Measurements from ENCODE around the gene TRABD2B.

Gene TRABD2B

DNA sequence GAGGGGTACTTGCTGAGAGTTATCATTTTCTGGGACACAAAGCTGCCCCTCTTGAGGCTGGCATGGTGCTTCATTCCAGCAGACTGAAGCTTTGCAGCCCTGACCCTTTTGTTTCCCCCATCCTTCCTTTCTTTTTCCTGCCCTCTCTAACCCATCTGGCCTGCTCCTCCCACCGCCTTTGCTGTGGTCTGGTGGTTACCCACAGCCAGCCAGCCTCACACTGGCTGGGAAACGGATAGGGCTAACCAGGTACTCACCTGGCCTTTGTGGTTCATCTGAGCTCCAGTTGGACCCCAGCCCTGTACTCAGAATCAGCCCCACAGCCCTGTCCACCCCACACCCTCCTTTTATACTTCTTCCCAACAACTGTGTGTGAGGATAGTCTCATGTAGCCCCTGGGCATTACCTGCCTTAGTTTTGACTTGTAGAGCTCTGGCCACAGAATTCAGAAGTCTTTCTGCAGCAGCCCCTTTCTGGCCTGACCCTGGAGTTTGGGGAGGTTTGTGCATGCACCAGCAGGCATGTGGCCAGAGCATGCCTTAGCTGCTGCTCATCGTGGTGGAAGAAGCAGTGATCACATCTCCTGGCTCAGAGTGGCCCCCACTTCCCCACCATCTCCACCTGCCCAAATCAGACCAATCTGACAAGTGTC is 138.0 kb downstream of the TRABD2B start:
- DNase-seq (ENCODE audit: insufficient read length, low spot score) = no peak
- TF ChIP-seq POLR2A (IDR thresholded peaks at IDR 0.05; ENCODE audit: low read depth, low read length) = no peak
- FAIRE-seq = no peak

DNA sequence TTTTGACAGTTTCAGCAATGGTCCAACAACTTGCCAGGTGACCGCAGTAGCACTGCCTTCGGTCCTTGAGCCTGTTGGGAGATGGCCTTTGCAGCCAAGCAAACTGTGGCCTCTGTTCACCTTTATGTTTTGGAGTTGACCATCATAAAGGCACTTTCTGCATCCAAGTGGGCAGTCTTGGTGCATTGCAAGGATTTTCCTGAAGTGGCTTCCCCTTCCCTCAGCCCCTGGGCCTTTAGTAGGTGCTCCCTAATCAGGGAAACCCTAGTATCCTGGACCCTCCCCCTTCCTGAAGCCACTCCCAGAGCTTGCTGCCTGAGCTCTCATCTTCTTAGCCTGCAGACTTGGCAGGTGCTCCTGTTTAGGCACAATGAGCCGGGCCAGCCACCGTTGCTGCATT is 140.2 kb downstream of the TRABD2B start:
- TF ChIP-seq POLR2A (IDR thresholded peaks at IDR 0.05; ENCODE audit: low read depth, low read length) = no peak
- no peak for FAIRE-seq

DNA sequence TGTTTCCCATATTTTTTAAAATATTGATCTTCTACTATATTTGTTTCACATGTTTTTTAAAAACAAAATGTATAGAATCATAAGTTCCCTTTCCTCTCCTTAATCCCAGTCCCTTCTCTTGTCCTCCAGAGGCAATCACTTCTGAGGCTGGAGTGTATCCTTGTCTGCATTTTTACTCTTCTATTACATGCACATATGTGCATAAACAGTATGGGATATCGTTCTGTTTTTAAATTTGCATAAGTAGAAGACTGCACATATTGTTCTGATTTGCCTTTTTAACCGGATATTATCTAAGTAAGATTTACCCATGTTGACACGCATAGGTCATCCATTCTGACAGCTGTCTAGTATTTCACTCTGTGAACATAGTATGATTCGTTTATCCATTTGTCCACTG is 142.0 kb downstream of the TRABD2B start:
- no peak for TF ChIP-seq POLR2A (IDR thresholded peaks at IDR 0.05; ENCODE audit: low read depth, low read length)
- DNase-seq (ENCODE audit: insufficient read length, low spot score) (no peak), FAIRE-seq (no peak)

More for the DNA sequence above, 140.2 kb downstream of the TRABD2B start:
- DNase-seq (ENCODE audit: insufficient read length, low spot score) = no peak

DNA sequence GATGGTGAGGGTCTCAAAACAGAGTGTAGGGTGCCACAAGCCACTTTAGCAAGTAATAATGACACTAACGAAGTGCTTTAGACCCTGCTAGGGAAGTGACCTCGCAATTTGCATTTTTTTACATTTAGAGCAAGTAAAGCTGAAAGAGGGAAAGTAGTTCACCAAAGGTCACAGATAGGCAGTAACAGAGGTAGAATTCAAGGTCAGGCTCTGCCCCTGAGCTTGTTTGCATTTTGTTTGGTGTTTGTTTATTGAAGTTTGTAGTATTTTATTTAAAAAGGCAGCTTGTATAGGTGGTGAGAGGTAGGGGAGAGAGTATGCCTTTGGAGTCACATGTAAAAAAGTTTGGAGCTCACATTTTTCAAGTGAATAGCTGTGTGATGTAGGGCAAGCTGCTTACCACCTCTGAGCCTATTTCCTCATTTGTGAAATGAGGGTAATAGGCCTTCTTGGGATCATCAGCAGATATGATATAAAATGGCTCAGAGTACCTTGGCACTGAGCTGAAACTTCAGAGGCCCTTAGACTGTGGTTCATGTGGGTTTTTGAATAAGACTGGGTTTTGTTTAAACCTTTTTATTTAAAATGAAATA is 142.5 kb downstream of the TRABD2B start:
- no peak for TF ChIP-seq POLR2A (IDR thresholded peaks at IDR 0.05; ENCODE audit: low read depth, low read length)
- FAIRE-seq (no peak), DNase-seq (ENCODE audit: insufficient read length, low spot score) (no peak)

DNA sequence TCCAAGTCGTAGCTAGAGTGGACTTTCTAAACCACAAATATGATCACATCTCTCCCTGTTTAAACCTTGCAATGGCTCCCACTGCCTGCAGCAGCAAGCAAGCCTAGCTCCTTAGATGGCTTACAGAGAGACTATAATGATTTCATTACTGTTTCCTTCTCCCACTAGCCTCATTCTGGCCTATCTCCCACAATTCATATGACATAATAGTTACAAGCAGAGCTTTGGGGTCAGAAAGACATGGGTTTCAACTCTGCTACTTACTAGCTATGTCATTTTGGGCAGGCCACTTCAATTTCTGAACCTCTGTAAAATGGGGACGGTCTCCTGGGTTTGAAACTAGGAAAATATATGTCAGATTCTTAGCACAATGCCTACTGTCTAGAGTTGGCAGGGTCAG is 143.3 kb downstream of the TRABD2B start:
- TF ChIP-seq POLR2A (IDR thresholded peaks at IDR 0.05; ENCODE audit: low read depth, low read length) = no peak
- FAIRE-seq = no peak
- DNase-seq (ENCODE audit: insufficient read length, low spot score) = no peak

DNA sequence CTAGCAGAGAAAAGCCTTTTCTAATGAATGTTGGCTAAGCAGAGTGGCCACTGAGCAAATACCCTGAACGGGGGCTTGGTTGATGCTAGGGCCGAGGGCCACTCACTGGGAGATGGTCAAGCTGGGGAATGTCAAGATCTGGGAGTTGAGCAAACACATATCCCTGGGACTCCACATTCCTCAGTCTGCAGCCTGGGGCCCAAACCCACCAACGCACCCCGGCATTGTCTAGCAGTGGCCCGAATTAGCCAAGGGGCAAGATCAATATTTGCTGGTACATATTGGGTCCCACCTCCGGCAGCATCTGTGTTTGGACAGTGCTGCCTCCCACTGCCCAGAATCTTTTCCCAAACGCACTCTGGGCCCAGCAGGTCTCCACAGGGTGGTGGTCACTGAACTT is 144.1 kb downstream of the TRABD2B start:
- DNase-seq (ENCODE audit: insufficient read length, low spot score) = no peak
- no peak for TF ChIP-seq POLR2A (IDR thresholded peaks at IDR 0.05; ENCODE audit: low read depth, low read length)
- no peak for FAIRE-seq

DNA sequence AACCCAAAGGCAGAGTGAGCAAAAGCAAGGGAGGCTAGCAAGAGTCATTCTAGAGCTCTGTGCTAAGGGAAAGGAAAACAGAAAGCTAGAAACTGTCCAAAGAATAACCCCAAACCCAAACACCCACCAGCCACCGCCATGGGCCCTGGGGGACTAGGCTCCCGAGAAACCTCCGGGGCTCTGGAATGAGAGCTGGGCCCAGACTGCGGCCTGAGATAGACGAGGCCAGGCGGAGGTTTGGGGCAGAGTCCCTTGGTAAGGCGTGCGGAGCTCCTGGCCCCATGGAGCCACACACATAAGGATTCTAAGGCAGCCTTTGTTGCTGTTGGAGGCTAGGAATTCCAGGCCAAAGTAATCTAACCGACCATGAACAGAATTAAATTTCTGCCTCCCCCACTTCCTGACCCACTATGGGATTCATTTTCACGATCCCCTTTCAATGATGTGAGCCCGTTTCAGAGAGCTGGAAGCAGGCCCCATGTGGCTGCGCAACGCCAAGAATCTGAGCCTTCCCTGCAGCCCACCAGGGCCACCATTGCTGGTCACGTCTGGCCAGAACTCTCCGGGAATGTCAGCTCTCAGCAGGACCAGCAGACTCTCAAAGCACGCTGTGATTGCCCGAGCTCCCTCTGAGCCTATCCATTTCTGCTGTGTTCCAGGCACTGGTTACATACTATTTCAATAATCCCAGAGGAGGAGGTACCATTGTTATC is 145.0 kb downstream of the TRABD2B start:
- DNase-seq (ENCODE audit: insufficient read length, low spot score) (no peak), FAIRE-seq (no peak)
- TF ChIP-seq POLR2A (IDR thresholded peaks at IDR 0.05; ENCODE audit: low read depth, low read length) = no peak

DNA sequence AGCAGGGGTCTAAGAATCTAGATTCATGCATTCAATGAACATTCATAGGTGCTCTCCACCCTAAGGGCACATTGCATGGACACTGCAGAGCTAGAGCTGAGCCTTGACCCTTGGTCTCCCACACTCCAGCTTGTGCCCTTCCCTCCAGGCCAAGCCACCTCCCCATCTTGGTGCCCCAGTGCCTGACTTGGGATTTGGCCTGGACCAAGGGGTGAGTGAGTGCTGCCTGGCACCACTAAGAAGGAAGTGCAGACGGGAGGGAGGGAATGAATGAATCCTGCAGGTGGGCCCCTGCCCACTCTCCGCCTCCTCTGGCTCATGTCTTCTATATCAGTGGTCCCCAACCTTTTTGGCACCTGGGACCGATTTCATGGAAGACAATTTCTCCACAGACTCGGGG is 146.7 kb downstream of the TRABD2B start:
- FAIRE-seq = no peak
- no peak for TF ChIP-seq POLR2A (IDR thresholded peaks at IDR 0.05; ENCODE audit: low read depth, low read length)

DNA sequence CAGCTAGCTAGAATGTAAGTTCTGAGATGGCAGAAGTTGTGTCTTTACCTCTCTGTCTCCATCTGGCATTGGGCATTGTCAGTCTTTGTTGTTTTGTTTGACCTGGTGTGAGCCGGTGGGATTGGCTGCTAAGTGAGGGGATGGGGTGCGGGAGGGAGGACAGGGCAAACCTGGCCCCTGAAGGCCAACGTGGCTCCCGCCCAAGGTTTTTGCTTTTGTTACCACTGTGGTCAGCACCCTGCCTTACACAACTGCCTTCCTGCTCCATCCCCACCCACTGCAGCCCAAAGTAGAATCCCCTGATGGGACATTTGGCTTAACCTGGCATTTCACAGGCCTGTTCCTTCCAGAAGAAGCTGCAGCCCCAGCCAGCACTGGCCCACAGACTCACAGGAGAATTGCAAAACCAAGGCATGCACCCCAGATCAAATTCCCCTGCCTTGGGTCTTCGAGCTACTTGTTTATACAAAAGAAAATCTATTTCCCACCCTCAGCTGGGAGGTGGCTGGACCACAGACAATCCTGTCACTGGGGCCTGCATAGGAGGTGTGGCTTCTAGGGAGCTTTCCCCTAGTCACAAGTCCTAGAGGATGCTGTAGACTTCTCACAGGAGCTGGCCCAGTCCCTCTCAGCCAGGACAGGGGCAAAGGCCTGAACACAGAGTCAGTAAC is 147.5 kb downstream of the TRABD2B start:
- DNase-seq (ENCODE audit: insufficient read length, low spot score) (no peak), FAIRE-seq (no peak)
- no peak for TF ChIP-seq POLR2A (IDR thresholded peaks at IDR 0.05; ENCODE audit: low read depth, low read length)

More for the DNA sequence above, 146.7 kb downstream of the TRABD2B start:
- DNase-seq (ENCODE audit: insufficient read length, low spot score) = no peak

DNA sequence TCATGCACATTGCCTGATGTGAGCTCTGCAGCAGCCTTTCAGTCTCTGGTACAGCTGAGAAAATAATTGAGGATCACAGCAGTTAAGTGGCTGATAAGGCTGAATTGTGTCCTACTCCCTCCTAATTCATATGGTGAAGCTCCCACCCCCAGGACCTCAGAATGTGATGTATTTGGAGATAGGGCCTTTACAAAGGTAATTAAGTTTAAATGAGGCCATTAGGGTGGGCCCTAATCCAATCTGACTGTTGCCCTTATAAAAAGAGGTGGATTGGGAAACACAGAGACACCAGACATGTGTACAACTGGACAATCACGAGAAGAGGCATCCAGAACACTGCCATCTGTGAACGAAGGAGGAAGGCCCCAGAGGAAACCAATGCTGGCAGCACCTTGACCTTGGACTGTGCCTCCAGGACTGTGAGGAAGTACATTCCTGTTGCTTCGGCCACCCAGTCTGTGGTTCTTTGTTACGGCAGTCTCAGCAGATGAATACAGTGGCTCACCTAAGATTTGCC is 148.1 kb downstream of the TRABD2B start:
- TF ChIP-seq POLR2A (IDR thresholded peaks at IDR 0.05; ENCODE audit: low read depth, low read length) = no peak
- no peak for DNase-seq (ENCODE audit: insufficient read length, low spot score)
- FAIRE-seq = no peak

DNA sequence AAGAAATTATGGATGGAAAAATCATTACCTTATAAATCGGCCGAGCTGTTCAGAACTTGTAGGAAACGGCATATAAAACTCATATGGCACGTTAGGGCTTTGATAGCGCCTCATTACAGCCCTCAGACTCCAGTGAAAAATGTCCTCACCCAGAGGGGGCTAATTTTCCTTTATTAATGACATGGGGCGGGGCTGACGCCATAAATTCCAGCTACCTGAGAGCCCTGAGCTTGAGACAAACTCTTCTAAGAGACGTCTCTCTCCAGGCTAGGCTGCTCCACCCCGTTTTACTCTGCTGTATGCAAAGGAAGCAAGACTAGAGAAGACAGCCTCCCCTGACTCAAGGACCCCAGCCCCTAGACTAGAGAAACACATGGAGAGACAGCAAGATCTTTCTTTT is 149.4 kb downstream of the TRABD2B start:
- no peak for TF ChIP-seq POLR2A (IDR thresholded peaks at IDR 0.05; ENCODE audit: low read depth, low read length)
- FAIRE-seq (no peak), DNase-seq (ENCODE audit: insufficient read length, low spot score) (no peak)

DNA sequence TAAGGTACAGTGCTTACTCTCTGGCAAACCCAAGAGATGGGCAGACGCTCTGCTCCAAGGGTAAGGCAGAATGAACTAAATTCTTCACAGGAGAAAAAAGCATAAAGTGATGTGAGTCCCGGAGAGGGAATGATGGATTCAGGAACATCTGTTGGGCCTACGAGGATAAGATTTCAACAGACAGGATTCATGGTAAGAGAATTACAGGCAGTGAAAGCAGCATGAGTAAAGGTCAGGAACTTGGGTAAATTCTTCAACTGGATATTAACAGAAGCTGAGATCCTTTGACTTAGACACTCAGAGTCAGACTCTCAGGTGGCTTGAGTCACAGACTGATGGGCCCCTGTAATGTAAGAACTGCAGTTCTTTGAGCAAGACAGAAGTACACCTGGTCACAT is 152.6 kb downstream of the TRABD2B start:
- DNase-seq (ENCODE audit: insufficient read length, low spot score) (no peak), FAIRE-seq (no peak)
- TF ChIP-seq POLR2A (IDR thresholded peaks at IDR 0.05; ENCODE audit: low read depth, low read length) = no peak

DNA sequence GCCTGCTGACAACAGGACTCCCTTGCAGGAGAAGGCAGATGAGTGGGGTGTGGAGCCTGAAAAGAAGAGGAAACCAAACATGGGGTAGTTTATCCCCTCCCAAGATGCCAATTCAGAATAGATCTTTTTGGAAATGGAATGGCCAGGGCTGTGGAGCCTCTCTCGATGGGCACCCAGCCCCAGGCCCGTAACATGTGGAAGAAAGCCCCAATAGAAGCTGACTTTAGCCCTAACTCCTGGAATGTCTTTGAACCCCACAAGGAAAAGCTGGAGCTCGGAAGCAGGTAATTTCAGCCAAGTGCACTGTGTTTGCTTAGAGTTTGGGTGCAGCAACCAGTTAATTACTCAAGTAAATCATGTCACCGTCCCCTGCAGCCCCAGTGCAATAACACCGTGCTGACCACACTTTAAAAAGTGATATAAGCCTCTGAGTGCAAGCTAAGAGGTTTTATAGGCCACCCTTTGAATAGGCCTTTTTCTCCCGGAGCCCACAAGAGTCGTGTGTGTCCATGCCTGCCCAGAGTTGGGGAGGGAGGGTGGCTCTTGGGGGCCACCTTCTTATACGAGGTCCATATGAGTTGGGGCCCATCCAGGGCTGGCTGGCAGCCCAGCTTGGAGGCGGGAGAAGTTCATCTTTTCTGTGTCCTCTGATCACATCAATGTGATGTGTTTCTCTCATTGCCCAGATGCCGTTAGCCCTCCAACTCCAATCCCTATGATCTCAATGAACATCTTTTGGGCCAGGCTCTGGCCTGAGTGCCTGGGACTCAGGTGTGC is 153.2 kb downstream of the TRABD2B start:
- TF ChIP-seq POLR2A (IDR thresholded peaks at IDR 0.05; ENCODE audit: low read depth, low read length) = no peak
- FAIRE-seq = no peak
- no peak for DNase-seq (ENCODE audit: insufficient read length, low spot score)

Measured in H54 (cell line).